COLO668 (cell line): ENCODE results near the gene ANXA11.
"Not testable (repeated sequence)": the region's sequence is repeated elsewhere in the genome, so short reads cannot be mapped to it uniquely, and the experiment has no call there.

ENCODE experiments used
- DNase-seq: peaks from one replicate; lab custom pipeline; 2025; ENCODE audit not compliant: unreplicated experiment; lab: John Stamatoyannopoulos, UW

ANXA11 gene

DNA sequence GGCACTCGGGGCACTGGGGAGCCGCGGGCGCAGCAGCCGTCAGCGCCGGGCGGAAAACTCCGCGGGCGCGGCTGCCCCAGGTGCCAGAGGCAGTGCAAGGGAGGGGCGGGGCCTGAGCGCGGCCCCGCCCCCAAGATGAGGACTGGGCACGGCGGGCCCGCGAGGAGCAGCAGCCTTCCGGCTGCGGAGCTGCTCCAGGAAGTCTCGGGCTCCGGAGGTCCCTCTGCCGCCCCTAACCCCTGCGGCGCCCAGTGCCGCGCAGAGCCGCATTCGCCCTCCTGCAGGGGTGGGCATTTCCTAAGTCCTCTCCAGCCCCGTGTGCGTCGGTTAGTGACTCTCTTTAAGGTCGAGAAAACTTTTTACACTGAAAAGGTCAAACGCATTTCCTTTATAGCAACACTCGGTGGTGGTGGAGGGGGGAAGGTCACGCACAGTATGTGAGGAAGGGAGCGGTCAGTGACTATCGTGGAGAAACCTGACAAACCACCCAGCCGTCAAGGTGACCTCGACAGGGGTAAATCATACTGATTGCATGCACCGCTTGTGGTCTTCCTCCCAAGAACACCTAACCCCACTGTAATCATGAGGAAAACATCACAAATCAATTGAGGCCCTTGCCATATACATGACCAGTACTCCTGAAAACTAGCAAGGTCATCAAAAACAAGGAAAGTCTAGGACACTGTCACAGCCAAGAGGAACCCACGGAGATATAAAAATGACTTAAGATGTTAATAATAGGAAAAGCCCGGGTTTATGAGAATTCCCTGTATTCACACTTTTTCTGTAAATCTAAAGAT, at the start of gene ANXA11:
ANXA11 (minus strand) TSS at position 61 of the 800 bp plus-strand sequence. CDS start 32,676 bp downstream, outside the sequence.
- peak; percentile 88 for DNase-seq

DNA sequence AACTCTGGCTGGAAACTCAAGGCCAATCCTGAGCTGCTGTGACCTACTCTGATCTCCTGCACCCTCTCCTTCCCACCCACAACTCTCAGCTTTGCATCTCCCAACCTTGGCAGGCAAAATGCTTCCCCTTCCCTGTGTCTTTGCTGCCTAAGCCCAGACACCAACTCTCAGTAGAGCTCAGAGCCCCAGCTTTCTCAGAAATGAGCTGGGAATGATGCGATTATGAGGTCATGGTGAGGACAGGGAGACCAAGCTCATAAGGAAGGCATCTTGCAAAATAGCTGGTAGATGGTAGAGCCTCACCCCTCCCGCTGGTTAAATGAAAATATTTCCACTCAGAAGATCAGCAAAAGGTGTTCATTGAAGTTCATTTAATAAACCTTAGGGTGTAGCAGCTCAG, 49.4 kb upstream of the ANXA11 start:
- DNase-seq: not testable (repeated sequence)

- peak; percentile 4 for DNase-seq
Measured at GRCh38 chr10:80253963-80254271, 48.6 kb upstream of the ANXA11 start.

GRCh38 chr10:80253266-80253962, 48.1 kb upstream of the ANXA11 start:
- DNase-seq: no peak

DNA sequence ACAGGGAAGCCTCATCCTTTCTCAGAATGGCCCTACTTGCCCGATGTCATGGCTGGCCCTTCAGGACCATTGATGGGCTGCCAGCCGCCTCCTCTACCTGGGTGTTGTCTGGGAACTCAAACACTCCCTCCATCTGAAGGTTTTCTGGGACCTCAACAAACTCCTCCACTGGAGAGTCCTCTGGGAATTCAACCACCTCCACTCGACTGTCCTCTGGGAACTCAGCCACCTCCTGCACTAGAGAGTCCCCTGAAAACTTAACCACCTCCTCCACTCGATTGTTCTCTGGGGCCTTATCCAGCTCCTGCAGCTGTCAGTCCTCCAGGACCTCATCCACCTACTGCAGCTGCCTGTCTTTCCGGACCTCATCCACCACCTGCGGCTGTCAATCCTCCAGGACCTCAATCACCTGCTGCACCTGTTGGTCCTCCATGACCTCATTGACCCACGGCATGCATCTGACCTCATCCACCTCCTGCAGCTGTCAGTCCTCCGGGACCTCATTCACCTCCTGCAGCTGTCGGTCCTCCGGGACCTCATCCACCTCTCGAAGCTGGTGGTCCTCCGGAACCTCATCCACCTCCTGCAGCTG, 47.1 kb upstream of the ANXA11 start:
- peak; percentile 75 for DNase-seq

GRCh38 chr10:80251703-80252280, 46.5 kb upstream of the ANXA11 start:
- not testable (repeated sequence) for DNase-seq

GRCh38 chr10:80250399-80250798, 45.1 kb upstream of the ANXA11 start:
- DNase-seq: not testable (repeated sequence)

- DNase-seq: not testable (repeated sequence)
Measured at GRCh38 chr10:80249906-80250305, 44.6 kb upstream of the ANXA11 start.

- DNase-seq: not testable (repeated sequence)
Measured at GRCh38 chr10:80247611-80248010, 42.3 kb upstream of the ANXA11 start.

- not testable (repeated sequence) for DNase-seq
Measured at GRCh38 chr10:80244371-80244770, 39.0 kb upstream of the ANXA11 start.

GRCh38 chr10:80242341-80242740, 37.0 kb upstream of the ANXA11 start:
- DNase-seq: not testable (repeated sequence)

- DNase-seq: not testable (repeated sequence)
Measured at GRCh38 chr10:80236457-80236856, 31.1 kb upstream of the ANXA11 start.

GRCh38 chr10:80234331-80235235, 29.2 kb upstream of the ANXA11 start:
- DNase-seq: not testable (repeated sequence)

- not testable (repeated sequence) for DNase-seq
Measured at GRCh38 chr10:80233871-80234270, 28.5 kb upstream of the ANXA11 start.

GRCh38 chr10:80226723-80227122, 21.4 kb upstream of the ANXA11 start:
- DNase-seq: not testable (repeated sequence)

DNA sequence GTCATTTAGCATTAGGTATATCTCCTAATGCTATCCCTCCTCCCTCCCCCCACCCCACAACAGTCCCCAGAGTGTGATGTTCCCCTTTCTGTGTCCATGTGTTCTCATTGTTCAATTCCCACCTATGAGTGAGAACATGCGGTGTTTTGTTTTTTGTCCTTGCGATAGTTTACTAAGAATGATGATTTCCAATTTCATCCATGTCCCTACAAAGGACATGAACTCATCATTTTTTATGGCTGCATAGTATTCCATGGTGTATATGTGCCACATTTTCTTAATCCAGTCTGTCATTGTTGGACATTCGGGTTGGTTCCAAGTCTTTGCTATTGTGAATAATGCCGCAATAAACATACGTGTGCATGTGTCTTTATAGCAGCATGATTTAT, 17.7 kb upstream of the ANXA11 start:
- DNase-seq: not testable (repeated sequence)

- not testable (repeated sequence) for DNase-seq
Measured at GRCh38 chr10:80218878-80219277, 13.5 kb upstream of the ANXA11 start.

DNA sequence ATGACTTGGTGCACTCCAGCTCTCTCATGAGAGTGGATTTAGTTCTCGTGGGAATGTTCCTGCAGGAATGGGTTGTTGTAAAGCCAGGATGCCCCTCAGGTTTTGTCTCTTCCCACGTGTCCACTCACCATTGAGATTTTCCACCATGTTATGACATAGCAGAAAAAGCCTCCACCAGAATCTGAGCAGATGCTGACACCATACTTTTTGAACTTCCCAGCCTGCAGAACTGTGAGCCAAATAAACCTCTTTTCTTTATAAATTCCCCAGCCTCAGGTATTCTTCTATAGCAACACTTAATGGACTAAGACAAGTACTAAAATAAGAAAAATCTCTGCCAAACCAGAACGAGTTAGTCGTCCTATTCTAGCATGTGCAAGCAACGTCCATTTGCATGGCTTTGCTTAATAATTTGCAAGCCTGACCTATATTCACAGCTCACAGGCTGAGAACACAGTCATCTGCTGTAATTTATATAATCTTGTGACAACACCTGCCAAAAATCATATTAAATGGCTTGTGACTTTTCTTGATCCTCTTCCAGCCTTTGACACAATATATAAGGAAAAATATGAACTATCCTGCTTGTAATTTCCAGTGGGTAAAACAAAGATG, 9.1 kb upstream of the ANXA11 start:
- not testable (repeated sequence) for DNase-seq

DNA sequence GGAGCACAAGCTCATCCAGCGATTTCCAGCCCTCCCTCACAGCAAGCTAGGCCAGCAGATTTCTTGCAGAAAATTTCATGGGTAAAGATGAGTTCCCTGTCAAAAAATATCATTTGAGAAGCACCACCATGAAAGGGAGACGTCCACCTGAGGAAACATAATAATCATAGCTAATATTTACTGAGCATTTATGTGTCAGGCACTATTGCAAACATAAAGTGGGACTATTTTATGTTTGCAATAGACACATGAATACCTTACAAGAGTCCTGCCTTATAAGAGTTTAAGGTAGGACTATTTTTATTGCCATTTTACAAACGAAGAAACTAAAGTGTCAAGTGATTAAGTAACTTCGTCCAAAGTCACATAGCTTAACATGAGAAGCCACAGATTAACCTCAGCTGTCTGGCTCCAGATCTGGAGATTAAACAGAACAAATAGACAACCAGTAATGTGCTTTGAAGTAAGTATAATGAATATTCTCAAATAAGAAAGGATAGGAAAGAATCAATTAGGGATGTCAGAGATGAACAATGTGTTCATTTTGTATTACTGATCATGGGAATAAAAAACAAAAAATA, 7.3 kb upstream of the ANXA11 start:
- not testable (repeated sequence) for DNase-seq

GRCh38 chr10:80211786-80212185, 6.4 kb upstream of the ANXA11 start:
- DNase-seq: no peak
